HL-60 (cell line): Measurements from ENCODE around the gene PPP1R1A.

Source experiments
- DNase-seq, 2 experiments: peaks; one replicate each; pipeline ENCODE4 v3.0.0-alpha.2; 2010 to 2020; ENCODE audit warnings: low read depth in 1 of 2, low spot score in 1 of 2
- H3K27ac ChIP-seq: fragments of 250-450 bp; sonication (Bioruptor Pico); replicated peaks from 2 replicates; pipeline ENCODE4 v1.5.1; 2020; ENCODE audit warnings: mild to moderate bottlenecking, moderate library complexity
- H3K27me3 ChIP-seq: fragments of 250-450 bp; sonication (Bioruptor Pico); 2 replicates; pipeline ENCODE4 v1.5.1; 2021; ENCODE audit warnings: mild to moderate bottlenecking, moderate library complexity; ENCODE audit not compliant: insufficient read depth, poor library complexity, severe bottlenecking
- H3K4me3 ChIP-seq: replicated peaks from 2 replicates; pipeline ENCODE4 v1.5.1; 2011; ENCODE audit warnings: mild to moderate bottlenecking, control low read depth, low read length; ENCODE audit not compliant: insufficient read depth
- CTCF ChIP-seq: IDR thresholded peaks from one replicate; pipeline ENCODE4 v1.5.1; 2011; ENCODE audit warnings: low read length, control low read depth, inconsistent platforms; ENCODE audit not compliant: insufficient read depth
- GABPA ChIP-seq: IDR thresholded peaks from 2 replicates; pipeline ENCODE4 v1.6.1; 2012; ENCODE audit warnings: low read depth
- POLR2AphosphoS5 ChIP-seq: IDR thresholded peaks from 2 replicates; pipeline ENCODE4 v1.6.1; 2012; ENCODE audit warnings: low read depth
- SPI1 ChIP-seq: IDR thresholded peaks from 2 replicates; pipeline ENCODE4 v1.6.1; 2012; ENCODE audit warnings: low read depth, mild to moderate bottlenecking, borderline replicate concordance
- TF ChIP-seq, protein P1 (sequence below): IDR thresholded peaks from 2 replicates; pipeline ENCODE4 v1.6.1; 2012; ENCODE audit warnings: low read depth; ENCODE audit not compliant: insufficient replicate concordance

PPP1R1A gene

GRCh38 chr12:54569072-54569471 lies 19.4 kb downstream of the PPP1R1A start:
- Histone ChIP-seq H3K27ac (no peak overlapping the region), H3K4me3 (no peak overlapping the region), H3K27me3 (no peaks in the 10 kb centered on the region)
- no peak for DNase-seq
- no peak for TF ChIP-seq SPI1
- TF ChIP-seq, protein P1, sequence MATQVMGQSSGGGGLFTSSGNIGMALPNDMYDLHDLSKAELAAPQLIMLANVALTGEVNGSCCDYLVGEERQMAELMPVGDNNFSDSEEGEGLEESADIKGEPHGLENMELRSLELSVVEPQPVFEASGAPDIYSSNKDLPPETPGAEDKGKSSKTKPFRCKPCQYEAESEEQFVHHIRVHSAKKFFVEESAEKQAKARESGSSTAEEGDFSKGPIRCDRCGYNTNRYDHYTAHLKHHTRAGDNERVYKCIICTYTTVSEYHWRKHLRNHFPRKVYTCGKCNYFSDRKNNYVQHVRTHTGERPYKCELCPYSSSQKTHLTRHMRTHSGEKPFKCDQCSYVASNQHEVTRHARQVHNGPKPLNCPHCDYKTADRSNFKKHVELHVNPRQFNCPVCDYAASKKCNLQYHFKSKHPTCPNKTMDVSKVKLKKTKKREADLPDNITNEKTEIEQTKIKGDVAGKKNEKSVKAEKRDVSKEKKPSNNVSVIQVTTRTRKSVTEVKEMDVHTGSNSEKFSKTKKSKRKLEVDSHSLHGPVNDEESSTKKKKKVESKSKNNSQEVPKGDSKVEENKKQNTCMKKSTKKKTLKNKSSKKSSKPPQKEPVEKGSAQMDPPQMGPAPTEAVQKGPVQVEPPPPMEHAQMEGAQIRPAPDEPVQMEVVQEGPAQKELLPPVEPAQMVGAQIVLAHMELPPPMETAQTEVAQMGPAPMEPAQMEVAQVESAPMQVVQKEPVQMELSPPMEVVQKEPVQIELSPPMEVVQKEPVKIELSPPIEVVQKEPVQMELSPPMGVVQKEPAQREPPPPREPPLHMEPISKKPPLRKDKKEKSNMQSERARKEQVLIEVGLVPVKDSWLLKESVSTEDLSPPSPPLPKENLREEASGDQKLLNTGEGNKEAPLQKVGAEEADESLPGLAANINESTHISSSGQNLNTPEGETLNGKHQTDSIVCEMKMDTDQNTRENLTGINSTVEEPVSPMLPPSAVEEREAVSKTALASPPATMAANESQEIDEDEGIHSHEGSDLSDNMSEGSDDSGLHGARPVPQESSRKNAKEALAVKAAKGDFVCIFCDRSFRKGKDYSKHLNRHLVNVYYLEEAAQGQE = no peak

DNA sequence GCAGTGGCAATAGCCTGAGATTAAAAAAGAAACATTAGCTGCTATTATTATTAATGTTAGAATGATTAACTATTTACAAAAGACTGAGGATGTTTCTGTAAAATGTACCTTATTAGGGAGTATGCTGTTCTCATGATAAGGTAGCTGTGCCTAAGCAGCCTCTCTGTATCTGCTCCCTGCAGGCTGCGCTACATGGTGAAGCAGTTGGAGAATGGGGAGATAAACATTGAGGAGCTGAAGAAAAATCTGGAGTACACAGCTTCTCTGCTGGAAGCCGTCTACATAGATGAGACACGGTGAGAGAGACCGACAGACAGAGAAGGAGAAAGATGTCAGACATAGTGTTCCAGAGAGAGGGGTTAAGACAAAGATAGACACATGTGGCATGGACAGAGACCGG lies 21.7 kb downstream of the PPP1R1A start:
- H3K27me3 ChIP-seq = no peaks in the 10 kb centered on the region
- no peak overlapping the region for H3K27ac ChIP-seq
- DNase-seq = no peak
- no peak for TF ChIP-seq SPI1
- TF ChIP-seq POLR2AphosphoS5 = no peak
- TF ChIP-seq CTCF = no peak
- H3K4me3 ChIP-seq = no peak overlapping the region

DNA sequence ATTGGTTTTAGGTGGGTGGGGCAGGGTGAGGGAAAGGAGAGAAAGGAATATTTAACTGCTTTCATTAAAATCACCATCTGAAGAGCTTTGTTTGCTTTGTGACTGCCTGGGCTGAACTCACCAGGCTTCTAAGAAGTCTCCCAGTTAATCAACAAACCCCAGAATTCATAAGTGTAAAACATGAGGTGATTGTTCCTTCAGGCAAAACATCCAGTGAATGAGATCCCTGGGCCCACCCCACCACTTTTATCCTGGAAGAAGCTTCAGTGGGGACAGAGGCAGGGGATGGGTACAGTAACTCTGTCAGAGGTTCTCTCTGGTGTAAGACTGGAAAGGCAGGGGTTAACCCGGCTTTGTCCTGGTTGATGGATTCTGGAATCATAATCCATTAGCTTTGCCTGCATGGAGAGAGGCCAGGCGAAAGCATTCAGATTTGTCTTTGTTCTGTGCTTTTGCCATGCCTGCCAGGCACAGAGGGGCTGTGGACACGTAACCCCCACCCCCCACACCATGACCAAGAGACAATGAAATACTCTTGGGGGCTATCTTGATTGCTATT lies 22.4 kb downstream of the PPP1R1A start:
- Histone ChIP-seq H3K4me3 (no peak overlapping the region), H3K27ac (no peak overlapping the region), H3K27me3 (no peaks in the 10 kb centered on the region)
- DNase-seq = no peak
- no peak for TF ChIP-seq GABPA
- TF ChIP-seq SPI1 = no peak
- TF ChIP-seq POLR2AphosphoS5 = no peak
- TF ChIP-seq, protein P1 = no peak
- no peak for TF ChIP-seq CTCF

- Histone ChIP-seq H3K4me3 (no peak overlapping the region), H3K27me3 (no peaks in the 10 kb centered on the region), H3K27ac (no peak overlapping the region)
- no peak for TF ChIP-seq SPI1
- TF ChIP-seq GABPA = no peak
- TF ChIP-seq POLR2AphosphoS5 = no peak
- TF ChIP-seq, protein P1 = no peak
- TF ChIP-seq CTCF = no peak
- DNase-seq = no peak
Measured at GRCh38 chr12:54565310-54565985, 23.0 kb downstream of the PPP1R1A start.
